ENCODE measurements around the gene SEMA3C. TPM values are rescaled to one million over a fixed set of nuclear protein-coding genes. Genes with fewer than 3 reads are reported as not detected.

The SEMA3C gene
- total and polyA plus RNA-seq, 2 donors (not counting 3 experiments of a cell fraction or from before 2014, with no cell fraction given): 0.01 to 0.09 TPM

DNA sequence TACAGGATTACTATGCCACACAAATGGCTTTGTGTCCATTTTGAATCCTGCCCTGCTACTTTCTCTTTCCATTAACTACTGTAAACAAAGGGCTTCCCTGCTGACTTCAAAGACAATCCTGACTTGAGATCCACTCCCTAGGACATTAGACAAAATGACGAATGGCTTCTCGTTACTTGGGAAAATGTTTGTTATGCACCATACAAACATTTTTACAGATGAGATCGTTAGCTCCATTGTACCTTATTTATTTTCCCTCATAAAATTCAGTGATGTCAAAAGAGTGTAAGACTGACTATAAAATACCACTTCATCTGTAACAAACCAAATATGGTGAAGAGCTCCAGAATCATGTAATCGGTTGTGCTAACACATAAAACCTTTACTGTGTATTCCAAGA, 158.6 kb downstream of the SEMA3C start:
- peaks cover 0 to 2% of the 10 kb centered on the region in 2 experiments for H3K27me3 ChIP-seq (ENCODE audit: control insufficient read depth in 2 of 2, insufficient read depth in 2 of 2, low read length in 2 of 2)
- no peaks in the 10 kb centered on the region for H3K4me1 ChIP-seq (ENCODE audit: control insufficient read depth, extremely low read depth, insufficient read depth, low read length)
- no peaks in the 10 kb centered on the region for H3K9me1 ChIP-seq (replicated peaks; ENCODE audit: control insufficient read depth, extremely low read depth, insufficient read depth, low read length)
- DNase-seq (ENCODE audit: low read depth, low spot score) (no peak), FAIRE-seq (no peak)
- H3K9me3 ChIP-seq (replicated peaks; ENCODE audit: control insufficient read depth, insufficient read depth, low read length): no peaks in the 10 kb centered on the region
- no peaks in the 10 kb centered on the region for H3K79me2 ChIP-seq (ENCODE audit: control insufficient read depth, insufficient read depth, low read length)
- intact Hi-C loops (cut with micrococcal nuclease): no loop called here
- H3K4me2 ChIP-seq (ENCODE audit: insufficient read depth, low read length): no peak overlapping the region
- no peak overlapping the region for H3K9ac ChIP-seq (replicated peaks; ENCODE audit: extremely low read depth, insufficient read depth, low read length)
- POLR2A ChIA-PET: no interaction called here
- H3K4me3 ChIP-seq (replicated peaks in 1 of 3; ENCODE audit: insufficient read depth in 1 of 3, low read depth in 1 of 3, low read length in 3 of 3): no peak overlapping the region
- no TSS peak for BruUV-seq (replicated peaks)
- CTCF ChIA-PET: no interaction called here
- H4K20me1 ChIP-seq (replicated peaks; ENCODE audit: control insufficient read depth, extremely low read depth, insufficient read depth, low read length): no peaks in the 10 kb centered on the region
- H2AFZ ChIP-seq (ENCODE audit: low read depth, low read length): no peak overlapping the region
- no peak overlapping the region for H3K27ac ChIP-seq (ENCODE audit: insufficient read depth, low read depth, low read length)
- dilution Hi-C loops (cut with MboI; ENCODE audit: extremely low pct_ligation_motif_present, low sequenced_read_pairs): no loop called here
- no peaks in the 10 kb centered on the region for H3K36me3 ChIP-seq (ENCODE audit: control insufficient read depth in 2 of 2, extremely low read depth in 1 of 2, insufficient read depth in 2 of 2, low read length in 2 of 2)
- TF ChIP-seq, protein P1, sequence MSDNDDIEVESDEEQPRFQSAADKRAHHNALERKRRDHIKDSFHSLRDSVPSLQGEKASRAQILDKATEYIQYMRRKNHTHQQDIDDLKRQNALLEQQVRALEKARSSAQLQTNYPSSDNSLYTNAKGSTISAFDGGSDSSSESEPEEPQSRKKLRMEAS (IDR thresholded peaks at IDR 0.05; ENCODE audit: insufficient read depth, insufficient read length): no peak
- no peak for TF ChIP-seq GATA2 (IDR thresholded peaks at IDR 0.05; ENCODE audit: insufficient read depth, insufficient read length, low read depth, low read length)
- no peak for TF ChIP-seq FOS (IDR thresholded peaks at IDR 0.05; ENCODE audit: borderline replicate concordance, insufficient read depth, low read length)
- no peak for TF ChIP-seq POLR2AphosphoS5 (IDR thresholded peaks at IDR 0.05; ENCODE audit: insufficient read depth, low read depth, low read length)
- TF ChIP-seq, protein P2, sequence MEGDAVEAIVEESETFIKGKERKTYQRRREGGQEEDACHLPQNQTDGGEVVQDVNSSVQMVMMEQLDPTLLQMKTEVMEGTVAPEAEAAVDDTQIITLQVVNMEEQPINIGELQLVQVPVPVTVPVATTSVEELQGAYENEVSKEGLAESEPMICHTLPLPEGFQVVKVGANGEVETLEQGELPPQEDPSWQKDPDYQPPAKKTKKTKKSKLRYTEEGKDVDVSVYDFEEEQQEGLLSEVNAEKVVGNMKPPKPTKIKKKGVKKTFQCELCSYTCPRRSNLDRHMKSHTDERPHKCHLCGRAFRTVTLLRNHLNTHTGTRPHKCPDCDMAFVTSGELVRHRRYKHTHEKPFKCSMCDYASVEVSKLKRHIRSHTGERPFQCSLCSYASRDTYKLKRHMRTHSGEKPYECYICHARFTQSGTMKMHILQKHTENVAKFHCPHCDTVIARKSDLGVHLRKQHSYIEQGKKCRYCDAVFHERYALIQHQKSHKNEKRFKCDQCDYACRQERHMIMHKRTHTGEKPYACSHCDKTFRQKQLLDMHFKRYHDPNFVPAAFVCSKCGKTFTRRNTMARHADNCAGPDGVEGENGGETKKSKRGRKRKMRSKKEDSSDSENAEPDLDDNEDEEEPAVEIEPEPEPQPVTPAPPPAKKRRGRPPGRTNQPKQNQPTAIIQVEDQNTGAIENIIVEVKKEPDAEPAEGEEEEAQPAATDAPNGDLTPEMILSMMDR (IDR thresholded peaks at IDR 0.05; ENCODE audit: extremely low read depth in 1 of 2, insufficient read depth in 1 of 2, low read depth in 1 of 2, low read length in 2 of 2): no peak
- no peak for TF ChIP-seq POLR2A (IDR thresholded peaks at IDR 0.05; ENCODE audit: low read depth, low read length)
